ENCODE measurements around the gene PDZRN3. TPM values are rescaled to one million over a fixed set of nuclear protein-coding genes. Genes with fewer than 3 reads are reported as not detected.
A peak's percentile ranks its signal among the peaks of the same experiment; 100 is the strongest.

Gene PDZRN3
- total RNA-seq, 1 experiment from 2014 or later = 19.2 TPM

DNA sequence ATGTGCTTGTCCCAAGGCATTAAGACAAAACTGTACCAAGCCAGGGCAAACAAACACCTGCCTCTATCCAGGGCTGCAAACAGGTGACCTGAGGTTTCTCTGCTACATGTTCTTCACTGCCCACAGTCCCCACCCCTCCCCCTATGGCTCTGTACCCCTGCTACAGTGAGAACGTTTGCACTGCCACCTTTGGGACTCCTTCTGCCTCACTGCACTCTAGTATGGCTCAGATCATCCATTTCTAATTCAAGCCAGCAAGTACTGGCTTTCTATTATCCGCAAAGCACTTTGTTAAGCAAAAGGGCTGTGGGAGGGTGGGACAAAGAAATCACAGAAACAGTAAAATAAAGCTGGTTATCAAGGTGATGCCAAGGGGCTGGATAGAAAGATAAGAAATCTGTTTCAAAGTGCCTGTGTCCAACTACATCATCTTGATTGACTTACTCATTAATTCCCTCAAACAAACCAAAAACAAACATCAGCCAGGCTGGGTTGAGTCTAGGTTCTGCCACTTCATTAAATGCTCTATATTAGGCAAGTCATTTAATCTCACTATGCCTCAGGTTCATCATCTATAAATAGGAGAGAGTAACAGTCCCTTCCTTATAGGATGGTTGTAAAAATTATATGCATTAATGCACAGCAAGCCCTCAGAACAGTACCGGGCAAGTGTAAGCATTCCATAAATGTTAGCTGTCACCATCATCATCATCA, 95.3 kb downstream of the PDZRN3 start:
- no peak overlapping the region for H3K4me3 ChIP-seq
- no peak for DNase-seq
- H3K36me3 ChIP-seq = no peaks in the 10 kb centered on the region; the same call in 1 of the 2 replicates
- no peaks in the 10 kb centered on the region for H3K27me3 ChIP-seq
- H3K9me3 ChIP-seq = no peaks in the 10 kb centered on the region

DNA sequence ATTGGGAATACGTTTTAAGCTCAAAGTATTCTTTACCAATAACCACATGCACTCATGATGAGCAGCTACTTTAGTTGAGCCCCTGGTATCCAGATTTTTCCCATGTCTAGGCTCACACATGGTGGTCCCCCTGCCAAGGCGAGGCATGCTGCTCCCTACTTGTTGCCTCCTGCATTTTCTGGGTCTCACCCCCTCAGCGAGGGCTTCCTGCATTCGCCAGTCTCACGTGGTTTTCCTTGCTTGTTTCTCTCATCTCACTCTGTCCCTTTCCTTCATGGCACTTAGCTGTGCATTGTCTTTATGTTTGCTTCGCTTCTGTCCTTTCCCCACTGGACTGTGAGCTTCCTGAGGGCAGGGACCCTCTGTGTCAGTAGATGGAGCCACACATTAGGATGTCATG, 99.2 kb downstream of the PDZRN3 start:
- Histone ChIP-seq H3K27me3 (no peaks in the 10 kb centered on the region), H3K36me3 (no peaks in the 10 kb centered on the region; the same call in 1 of the 2 replicates), H3K9me3 (no peaks in the 10 kb centered on the region), H3K4me3 (no peak overlapping the region)
- no peak for DNase-seq

DNA sequence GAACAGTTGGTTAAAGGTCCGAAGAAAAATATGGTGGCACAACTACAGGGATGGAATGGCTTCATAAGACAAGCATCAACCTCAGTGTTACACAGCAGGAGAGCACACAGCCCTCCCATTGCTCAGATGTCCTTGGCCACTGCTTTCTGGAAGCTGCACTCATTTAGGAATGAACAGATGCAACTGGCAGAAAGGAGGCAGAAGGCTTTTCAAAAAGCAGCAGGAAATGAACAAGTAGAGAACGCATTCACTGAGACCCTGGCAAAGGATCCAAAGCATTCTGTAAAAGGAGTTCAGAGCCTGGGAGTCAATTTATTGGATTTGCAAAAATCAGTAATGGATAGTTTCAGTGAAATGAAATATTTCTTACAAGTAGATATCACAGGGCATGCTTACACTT, 101.1 kb downstream of the PDZRN3 start:
- Histone ChIP-seq H3K36me3 (no peaks in the 10 kb centered on the region; the same call in 1 of the 2 replicates), H3K4me3 (no peak overlapping the region), H3K9me3 (no peaks in the 10 kb centered on the region), H3K27me3 (no peaks in the 10 kb centered on the region)
- DNase-seq = no peak

DNA sequence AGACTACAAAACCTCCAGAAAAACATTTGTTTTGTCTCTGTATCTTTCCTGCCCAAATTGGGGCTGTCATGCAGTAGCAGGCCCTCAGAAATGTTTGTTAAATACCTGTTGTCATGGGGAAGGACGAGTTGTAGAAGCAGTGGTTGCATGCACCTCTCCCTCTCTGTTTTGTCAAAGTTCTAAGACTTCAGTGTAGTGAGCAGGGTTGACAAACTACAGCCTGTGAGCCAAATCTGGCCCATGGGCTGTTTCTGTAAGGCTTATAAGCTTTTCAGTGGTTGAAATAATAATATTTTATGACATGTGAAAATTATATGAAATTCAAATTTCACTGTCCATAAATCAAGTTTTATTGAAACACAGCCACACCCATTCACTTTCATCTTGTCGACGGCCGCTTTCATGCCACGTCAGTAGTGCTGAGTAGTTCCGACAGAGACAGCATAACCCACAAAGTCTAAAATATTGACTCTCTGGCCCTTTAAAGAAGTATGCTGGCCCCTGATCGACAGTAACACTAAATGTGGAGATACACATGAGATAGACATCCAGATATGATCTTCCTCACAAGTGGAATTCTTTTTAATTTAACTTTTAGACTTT, 102.9 kb downstream of the PDZRN3 start:
- H3K27me3 ChIP-seq = no peaks in the 10 kb centered on the region
- H3K36me3 ChIP-seq = no peaks in the 10 kb centered on the region
- no peaks in the 10 kb centered on the region for H3K9me3 ChIP-seq
- DNase-seq = no peak
- H3K4me3 ChIP-seq = no peak overlapping the region

DNA sequence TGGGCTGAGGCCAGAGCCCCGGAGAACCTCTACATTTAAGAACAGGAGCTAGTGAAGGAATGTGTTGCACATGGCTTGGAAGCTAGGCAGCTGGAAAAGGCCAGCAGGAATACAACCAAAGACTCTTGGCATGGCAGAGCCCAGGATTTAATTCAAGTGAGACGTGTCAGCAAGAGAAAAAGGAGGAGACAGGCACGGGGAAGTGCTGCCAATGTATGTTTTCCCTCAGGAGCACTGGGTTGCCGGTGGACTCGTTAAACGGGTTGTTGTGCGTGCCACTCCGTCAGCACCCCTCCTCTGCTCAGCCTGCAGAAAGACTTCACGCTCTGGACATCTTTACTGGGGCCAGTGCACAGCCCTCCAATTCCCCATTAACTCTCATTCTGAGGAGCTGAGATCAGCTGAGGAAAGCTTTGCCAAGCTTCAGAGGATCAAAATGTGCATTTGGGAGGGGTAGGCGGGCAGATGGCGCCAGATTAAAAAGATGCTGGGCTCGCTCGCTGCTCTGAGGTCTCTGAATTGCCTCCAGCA, 103.7 kb downstream of the PDZRN3 start:
- Histone ChIP-seq H3K36me3 (no peaks in the 10 kb centered on the region), H3K27me3 (no peaks in the 10 kb centered on the region), H3K4me3 (no peak overlapping the region), H3K9me3 (no peaks in the 10 kb centered on the region)
- peak; percentile 80 for DNase-seq

DNA sequence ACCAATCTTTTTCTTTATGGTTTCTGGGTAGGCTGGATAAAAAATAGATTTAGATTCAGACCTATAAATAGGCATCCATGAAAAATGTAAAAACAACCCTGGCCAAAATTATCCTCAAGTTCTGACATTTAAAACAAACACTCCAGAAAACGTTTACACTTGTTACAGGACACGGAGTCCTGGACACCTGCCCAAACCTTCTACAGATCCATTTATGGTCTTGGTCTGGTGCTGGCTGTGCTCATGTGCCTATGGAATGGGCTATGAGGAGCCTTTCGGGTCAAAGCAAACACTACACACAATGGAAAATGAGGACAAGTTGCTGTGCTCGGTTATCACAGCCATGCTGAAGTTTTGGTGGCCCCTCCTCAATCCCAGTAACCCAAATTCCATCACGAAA, 108.1 kb downstream of the PDZRN3 start:
- Histone ChIP-seq H3K9me3 (no peaks in the 10 kb centered on the region), H3K4me3 (no peak overlapping the region), H3K27me3 (no peaks in the 10 kb centered on the region), H3K36me3 (no peaks in the 10 kb centered on the region)
- DNase-seq = no peak

DNA sequence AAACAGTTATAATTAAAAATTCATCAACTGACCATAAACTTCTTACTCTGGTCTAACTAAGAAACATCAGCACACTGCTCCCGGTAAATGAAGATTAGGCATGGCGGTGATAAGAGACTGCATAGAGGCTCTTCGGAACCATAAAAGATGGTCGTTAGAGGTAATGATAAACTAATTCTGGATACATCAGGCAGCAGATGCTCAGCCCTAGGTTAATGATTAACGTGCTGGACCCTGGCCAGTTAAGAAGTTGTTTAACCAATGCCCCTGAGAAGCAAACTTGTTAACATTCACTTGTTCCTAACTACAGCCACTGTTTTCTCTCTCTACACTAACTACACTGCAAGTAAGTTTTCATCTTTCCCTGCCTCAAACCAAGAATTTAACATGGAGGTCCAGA, 111.5 kb downstream of the PDZRN3 start:
- Histone ChIP-seq H3K36me3 (no peaks in the 10 kb centered on the region), H3K4me3 (no peak overlapping the region), H3K9me3 (no peaks in the 10 kb centered on the region), H3K27me3 (no peaks in the 10 kb centered on the region)
- no peak for DNase-seq

DNA sequence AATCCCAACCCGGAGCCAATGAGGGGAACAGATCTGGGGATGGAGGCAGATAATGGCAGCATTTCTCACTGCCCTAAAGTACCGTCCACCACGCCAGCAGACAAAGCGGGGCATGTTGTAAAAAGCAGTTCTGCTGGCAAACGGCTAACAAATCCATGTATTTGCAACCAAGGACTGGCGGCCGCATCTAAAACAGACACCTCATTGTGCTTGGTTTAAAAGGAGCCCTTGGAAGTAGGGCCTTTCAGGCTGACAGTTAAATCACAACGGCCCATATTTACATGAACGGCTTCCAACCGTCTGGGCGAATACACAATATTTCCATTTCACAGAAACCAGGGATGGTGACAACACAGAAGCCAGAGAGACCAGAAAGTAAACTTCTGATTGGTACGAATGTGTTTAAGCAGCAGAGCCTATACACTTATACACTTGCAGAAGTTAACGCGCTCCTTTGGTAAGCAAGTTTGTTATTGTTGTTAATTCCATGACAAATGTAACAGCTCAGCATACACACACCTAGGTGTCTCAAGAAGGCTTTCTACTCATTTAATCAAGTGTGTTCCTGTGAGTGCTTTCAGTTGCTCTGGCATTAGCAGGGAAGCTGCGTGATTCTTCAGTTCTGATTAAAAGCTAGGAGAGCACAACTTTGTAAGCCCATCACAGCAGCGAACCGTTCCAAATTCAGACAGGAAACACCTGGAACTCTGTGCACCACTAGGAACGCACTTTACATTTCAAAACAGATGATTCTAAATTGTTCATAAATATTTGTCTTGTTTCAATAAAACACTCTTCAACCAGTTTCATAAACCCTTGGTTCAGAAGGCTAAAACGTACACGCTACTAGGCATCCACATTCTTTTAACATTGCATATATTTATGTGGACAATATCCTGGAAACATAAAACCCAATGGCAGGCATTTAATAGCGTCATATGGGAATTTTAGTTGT, 112.9 kb downstream of the PDZRN3 start:
- Histone ChIP-seq H3K27me3 (no peaks in the 10 kb centered on the region), H3K4me3 (no peak overlapping the region), H3K9me3 (no peaks in the 10 kb centered on the region), H3K36me3 (no peaks in the 10 kb centered on the region)
- no peak for DNase-seq

DNA sequence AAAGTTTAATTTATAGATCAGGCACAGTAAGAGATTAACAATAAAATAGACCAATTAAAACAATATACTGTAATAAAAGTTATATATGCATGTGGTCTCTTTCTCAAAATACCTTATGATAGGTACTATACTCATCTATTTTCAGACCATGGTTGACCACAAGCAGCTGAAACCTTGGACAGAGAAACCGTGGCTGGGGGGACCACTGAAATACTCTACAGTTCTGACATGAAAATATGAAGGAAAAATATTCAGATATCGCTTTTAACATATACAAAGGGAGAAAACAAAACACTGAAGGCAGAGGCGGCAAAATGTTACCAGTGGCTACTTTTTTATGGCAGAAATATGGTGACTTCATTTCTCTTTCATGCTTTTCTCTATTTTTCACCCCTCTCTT, 114.0 kb downstream of the PDZRN3 start:
- Histone ChIP-seq H3K9me3 (no peaks in the 10 kb centered on the region), H3K36me3 (no peaks in the 10 kb centered on the region), H3K4me3 (no peak overlapping the region), H3K27me3 (no peaks in the 10 kb centered on the region)
- no peak for DNase-seq

DNA sequence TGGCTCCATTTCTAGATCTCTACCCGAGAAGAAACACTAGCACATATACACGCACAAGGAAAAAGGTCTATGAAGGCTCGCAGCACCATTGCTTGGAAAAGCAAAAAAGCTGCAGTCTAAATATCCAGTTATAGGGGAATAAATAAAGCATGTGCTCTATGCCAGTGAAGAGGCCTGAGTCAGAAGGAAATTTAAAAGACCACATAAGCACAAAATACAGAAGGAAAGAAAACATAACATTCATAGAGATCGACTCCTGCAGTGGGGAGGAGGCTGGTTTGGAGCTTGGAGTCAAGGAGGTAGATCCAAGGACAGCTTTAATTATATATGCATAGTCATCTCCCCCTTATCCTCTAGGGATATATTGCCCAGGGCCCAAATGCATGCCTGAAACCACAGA, 114.4 kb downstream of the PDZRN3 start:
- no peaks in the 10 kb centered on the region for H3K9me3 ChIP-seq
- no peak overlapping the region for H3K4me3 ChIP-seq
- no peaks in the 10 kb centered on the region for H3K36me3 ChIP-seq
- DNase-seq = no peak
- H3K27me3 ChIP-seq = no peaks in the 10 kb centered on the region

DNA sequence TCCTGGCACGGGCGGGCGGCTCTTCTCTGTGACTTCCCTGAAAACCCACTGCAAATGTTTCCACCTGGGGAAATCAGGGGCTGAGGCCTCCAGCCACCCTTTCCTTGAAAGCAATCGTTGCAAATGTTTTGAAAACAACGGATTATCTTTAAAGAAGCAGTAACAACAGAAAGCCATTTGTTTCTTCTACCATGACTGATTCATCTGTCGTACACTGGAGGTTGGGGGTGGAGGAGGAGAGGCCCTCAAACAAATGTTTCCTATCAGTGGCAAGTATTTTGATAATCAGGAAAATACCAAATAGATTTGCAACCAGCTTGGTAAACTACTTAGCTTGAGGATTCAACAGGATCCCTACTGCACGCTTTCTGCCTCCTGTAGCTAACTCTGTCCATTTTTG, 114.9 kb downstream of the PDZRN3 start:
- DNase-seq = no peak
- Histone ChIP-seq H3K9me3 (no peaks in the 10 kb centered on the region), H3K27me3 (no peaks in the 10 kb centered on the region), H3K4me3 (no peak overlapping the region), H3K36me3 (no peaks in the 10 kb centered on the region)

DNA sequence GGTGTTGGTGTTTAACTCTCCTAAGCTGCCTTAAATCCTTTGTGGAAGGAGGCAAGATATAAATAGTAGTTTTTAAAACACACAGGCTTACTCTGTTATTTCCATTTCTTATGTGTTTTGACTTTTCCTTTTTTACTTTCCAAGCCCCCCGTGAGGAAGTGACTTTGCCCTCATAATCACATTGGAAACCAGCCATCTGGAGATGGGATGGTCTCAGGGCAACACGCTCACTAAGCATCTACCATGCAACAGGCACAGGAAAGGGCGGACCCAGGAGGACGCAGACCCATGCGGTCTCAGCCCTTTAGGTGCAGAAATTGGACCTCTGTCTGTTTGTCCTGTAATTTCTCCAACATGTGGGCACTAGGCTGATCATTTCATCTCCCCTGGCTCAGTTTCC, 115.7 kb downstream of the PDZRN3 start:
- H3K4me3 ChIP-seq = no peak overlapping the region
- no peaks in the 10 kb centered on the region for H3K36me3 ChIP-seq
- no peaks in the 10 kb centered on the region for H3K9me3 ChIP-seq
- no peak for DNase-seq
- no peaks in the 10 kb centered on the region for H3K27me3 ChIP-seq

DNA sequence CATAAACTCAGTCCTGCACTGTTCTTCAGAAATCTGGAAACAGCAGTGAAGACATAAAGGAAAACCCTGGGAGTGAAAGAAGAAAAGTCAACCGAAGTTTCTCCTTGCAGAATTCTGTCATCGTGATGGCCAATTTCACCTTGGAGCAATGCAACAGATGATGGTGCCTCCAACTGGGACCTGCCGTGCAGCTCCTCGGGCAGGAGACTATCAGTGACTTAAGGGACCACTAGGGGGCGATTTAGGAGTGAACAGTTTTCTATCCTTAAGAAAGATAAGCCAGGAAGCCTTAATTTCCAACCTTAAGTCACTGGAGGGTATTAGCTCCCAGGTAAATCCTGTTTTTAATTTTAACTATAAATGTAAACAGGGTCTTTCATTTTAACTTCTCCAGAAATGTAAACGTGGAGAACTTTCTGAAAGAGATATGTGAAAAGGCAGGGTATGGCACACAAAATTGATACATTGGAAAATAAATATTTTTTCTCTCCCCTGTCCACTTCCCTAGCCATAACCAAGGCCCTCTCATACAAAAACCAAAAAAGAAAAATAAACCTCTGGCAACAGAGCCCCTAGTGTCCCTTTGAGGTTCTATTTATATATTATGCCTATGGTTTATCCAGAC, 116.3 kb downstream of the PDZRN3 start:
- no peak for DNase-seq
- Histone ChIP-seq H3K4me3 (no peak overlapping the region), H3K27me3 (no peaks in the 10 kb centered on the region)

DNA sequence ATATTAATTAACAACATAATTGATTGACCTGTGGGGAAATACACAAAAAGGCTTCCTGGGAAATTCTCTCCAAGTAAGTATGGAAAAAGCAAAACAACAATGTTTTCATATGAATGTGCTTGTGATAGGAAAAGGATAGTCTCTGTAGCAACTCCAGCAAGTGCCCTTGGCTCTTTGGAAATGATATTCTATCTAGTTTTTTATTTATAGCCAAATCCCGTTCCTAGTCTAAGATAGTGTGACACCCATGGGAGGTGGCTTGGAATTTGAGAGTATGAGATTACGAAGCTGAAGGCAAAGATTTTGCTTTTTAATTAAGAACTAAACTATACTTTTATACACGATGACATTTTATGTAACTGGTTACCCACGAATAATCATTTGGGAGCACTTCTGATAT, 119.9 kb downstream of the PDZRN3 start:
- no peaks in the 10 kb centered on the region for H3K27me3 ChIP-seq
- DNase-seq = no peak
- H3K36me3 ChIP-seq = no peaks in the 10 kb centered on the region
- no peak overlapping the region for H3K4me3 ChIP-seq
- no peaks in the 10 kb centered on the region for H3K9me3 ChIP-seq

More for the DNA sequence above, 116.3 kb downstream of the PDZRN3 start:
- Histone ChIP-seq H3K36me3 (no peaks in the 10 kb centered on the region), H3K9me3 (no peaks in the 10 kb centered on the region)

DNA sequence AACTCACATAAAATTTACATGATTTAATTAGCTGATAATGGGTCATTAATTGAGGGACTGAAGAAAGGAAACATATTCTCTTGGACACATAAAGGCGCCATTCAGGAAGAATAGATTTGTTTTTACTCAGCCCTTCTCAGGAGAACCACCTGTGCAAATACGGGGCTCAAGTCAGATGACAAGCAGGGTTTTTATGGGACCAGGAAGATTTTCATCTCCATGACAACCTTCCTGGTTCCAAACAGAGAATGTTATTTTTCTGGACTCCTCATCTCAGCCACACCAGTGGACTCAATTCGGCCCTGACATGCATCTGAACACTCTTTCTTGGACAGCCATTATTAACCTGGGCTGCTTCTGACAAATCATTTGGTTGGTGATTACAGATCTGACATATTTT, 120.5 kb downstream of the PDZRN3 start:
- Histone ChIP-seq H3K36me3 (no peaks in the 10 kb centered on the region), H3K4me3 (no peak overlapping the region), H3K27me3 (no peaks in the 10 kb centered on the region), H3K9me3 (no peaks in the 10 kb centered on the region)
- DNase-seq = no peak

DNA sequence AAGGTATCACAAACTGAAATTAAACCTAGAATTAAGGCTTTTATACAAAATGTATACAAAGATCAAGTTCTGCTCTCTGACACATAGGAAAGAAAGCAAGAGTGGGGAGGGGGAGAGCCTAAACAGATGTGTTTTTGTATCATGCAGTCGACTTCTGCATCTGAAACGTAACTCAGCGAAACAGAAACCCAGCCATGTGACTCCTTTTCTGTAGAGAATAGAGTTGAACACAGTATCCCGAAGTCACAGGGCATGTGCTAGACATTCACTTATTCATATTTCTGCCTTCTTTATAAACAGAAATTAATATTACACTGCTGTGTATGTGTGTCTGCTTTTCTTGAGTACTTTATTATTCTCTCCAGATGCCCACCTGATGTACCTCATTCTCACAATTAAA, 121.0 kb downstream of the PDZRN3 start:
- H3K9me3 ChIP-seq = no peaks in the 10 kb centered on the region
- no peak for DNase-seq
- H3K27me3 ChIP-seq = no peaks in the 10 kb centered on the region
- no peak overlapping the region for H3K4me3 ChIP-seq
- H3K36me3 ChIP-seq = no peaks in the 10 kb centered on the region
